Esophagus (tissue), 2 donors: ENCODE data around the gene CRELD2. TPM values are rescaled to one million over a fixed set of nuclear protein-coding genes. Genes with fewer than 3 reads are reported as not detected.

Experiments used
- H3K27ac ChIP-seq, 2 donors: one replicate each; pipeline ENCODE4 v1.5.1; 2013; ENCODE audit warnings: low read depth in 2 of 2, mild to moderate bottlenecking in 2 of 2, inconsistent platforms in 1 of 2, low read length in 1 of 2, moderate library complexity in 1 of 2
- H3K27me3 ChIP-seq, 2 donors: one replicate each; pipeline ENCODE4 v1.6.1; 2013; ENCODE audit warnings: low read length in 2 of 2, control low read depth in 1 of 2, mild to moderate bottlenecking in 1 of 2; ENCODE audit not compliant: insufficient read depth in 2 of 2, control insufficient read depth in 1 of 2
- H3K36me3 ChIP-seq, 2 donors: one replicate each; pipeline ENCODE4 v1.6.1; 2013; ENCODE audit warnings: low read length in 1 of 2; ENCODE audit not compliant: control insufficient read depth in 2 of 2, insufficient read depth in 2 of 2
- H3K4me1 ChIP-seq, 2 donors: one replicate each; pipeline ENCODE4 v1.6.1; 2013; ENCODE audit warnings: low read length in 1 of 2; ENCODE audit not compliant: control insufficient read depth in 2 of 2, insufficient read depth in 2 of 2
- H3K4me3 ChIP-seq, 2 donors: one replicate each; pipeline ENCODE4 v1.5.1; 2013; ENCODE audit warnings: low read length in 2 of 2, mild to moderate bottlenecking in 2 of 2, low read depth in 1 of 2, moderate library complexity in 1 of 2
- H3K9me3 ChIP-seq, 2 donors: one replicate each; pipeline ENCODE4 v1.6.1; 2013; ENCODE audit warnings: mild to moderate bottlenecking in 2 of 2, low read depth in 1 of 2, low read length in 1 of 2, moderate library complexity in 1 of 2; ENCODE audit not compliant: control insufficient read depth in 2 of 2, insufficient read depth in 1 of 2
- WGBS, 2 donors: extraction: QIAGEN DNeasy Blood & Tissue Kit; methylation state at CpG; one replicate each; pipeline ENCODE4 v1.1.7; 2013; 5-methylcytosine and 5-hydroxymethylcytosine counted together
- polyA plus RNA-seq, 2 donors: library from polyadenylated mRNA; stranded (reverse); fragments of 200-250 nt; gene quantifications; one replicate each; pipeline ENCODE4 v1.2.3, GENCODE V29; 2013
- donor health status: healthy with polysubstance abuse.
- donor health status: Bipolar disorder and iron deficiency.

The CRELD2 gene
- polyA plus RNA-seq: 10 to 100 TPM; 16.1 to 31.2 TPM

GRCh38 chr22:49917974-49918910 lies at the start of gene CRELD2, which contains the start of gene ALG12:
Gene CRELD2, plus strand, starts transcription at chr22:49918634. Its CDS starts 136 bp downstream, at chr22:49918770.
Gene ALG12, minus strand, starts transcription at chr22:49918438. Its CDS starts 4,673 bp downstream, at chr22:49913765.
- Histone ChIP-seq H3K4me3 (peak within 1 kb of the TSS; percentile 55 to 78), H3K36me3 (peaks cover 0 to 16% of the 10 kb centered on the region in 2 donors), H3K4me1 (peaks cover 5 to 12% of the 10 kb centered on the region in 2 donors), H3K27me3 (no peaks in the 10 kb centered on the region), H3K27ac (peak within 1 kb of the TSS; percentile 92 to 94), H3K9me3 (peaks cover 0 to 4% of the 10 kb centered on the region in 2 donors)
- 0 to 1% methylated on average over 70 to 103 of the region's 103 CpGs for WGBS, 2 donors

- 91 to 92% methylated on average over 17 of the region's 17 CpGs for WGBS, 2 donors
- H3K9me3 ChIP-seq: peaks cover 0 to 3% of the 10 kb centered on the region in 2 donors
These were observed 49.2 kb upstream of the CRELD2 start for GRCh38 chr22:49869086-49869830.

GRCh38 chr22:49869845-49870712 lies 48.4 kb upstream of the CRELD2 start:
- H3K36me3 ChIP-seq: peaks cover 2% of the 10 kb centered on the region in 2 donors
- WGBS, 2 donors: 86 to 90% methylated on average over 13 to 14 of the region's 14 CpGs

More at GRCh38 chr22:49869086-49869830, 49.2 kb upstream of the CRELD2 start:
- no peak overlapping the region for H3K27ac ChIP-seq
- no peak overlapping the region for H3K4me3 ChIP-seq
- H3K4me1 ChIP-seq: no peaks in the 10 kb centered on the region
- no peaks in the 10 kb centered on the region for H3K27me3 ChIP-seq
- peaks cover 2 to 4% of the 10 kb centered on the region in 2 donors for H3K36me3 ChIP-seq

GRCh38 chr22:49871482-49871881 lies 47.0 kb upstream of the CRELD2 start:
- Histone ChIP-seq H3K36me3 (peaks cover 2% of the 10 kb centered on the region in 2 donors), H3K9me3 (peaks cover 0 to 3% of the 10 kb centered on the region in 2 donors), H3K4me1 (no peaks in the 10 kb centered on the region), H3K4me3 (no peak overlapping the region), H3K27me3 (no peaks in the 10 kb centered on the region), H3K27ac (no peak overlapping the region)
- 96% methylated on average over 4 of the region's 4 CpGs for WGBS, 2 donors

More at GRCh38 chr22:49869845-49870712, 48.4 kb upstream of the CRELD2 start:
- no peak overlapping the region for H3K27ac ChIP-seq
- no peaks in the 10 kb centered on the region for H3K4me1 ChIP-seq
- peaks cover 0 to 3% of the 10 kb centered on the region in 2 donors for H3K9me3 ChIP-seq
- no peaks in the 10 kb centered on the region for H3K27me3 ChIP-seq
- H3K4me3 ChIP-seq: no peak overlapping the region

- no peak overlapping the region for H3K27ac ChIP-seq
- H3K4me3 ChIP-seq: no peak overlapping the region
- WGBS, 2 donors: 94 to 95% methylated on average over 7 of the region's 7 CpGs
- no peaks in the 10 kb centered on the region for H3K27me3 ChIP-seq
- H3K9me3 ChIP-seq: peaks cover 0 to 3% of the 10 kb centered on the region in 2 donors
- no peaks in the 10 kb centered on the region for H3K4me1 ChIP-seq
- H3K36me3 ChIP-seq: peaks cover 2% of the 10 kb centered on the region in 2 donors
These were observed 46.1 kb upstream of the CRELD2 start for GRCh38 chr22:49872347-49872746.

- no peaks in the 10 kb centered on the region for H3K27me3 ChIP-seq
- WGBS, 2 donors: 85 to 88% methylated on average over 16 of the region's 16 CpGs
- no peaks in the 10 kb centered on the region for H3K4me1 ChIP-seq
- H3K36me3 ChIP-seq: peaks cover 2 to 4% of the 10 kb centered on the region in 2 donors
- no peak overlapping the region for H3K27ac ChIP-seq
- peaks cover 0 to 3% of the 10 kb centered on the region in 2 donors for H3K9me3 ChIP-seq
- H3K4me3 ChIP-seq: no peak overlapping the region
These were observed 45.0 kb upstream of the CRELD2 start for GRCh38 chr22:49873228-49873940.

GRCh38 chr22:49877642-49878041 lies 40.8 kb upstream of the CRELD2 start:
- H3K9me3 ChIP-seq: no peaks in the 10 kb centered on the region
- H3K27ac ChIP-seq: no peak overlapping the region
- WGBS, 2 donors: 97% methylated on average over 7 of the region's 7 CpGs
- H3K36me3 ChIP-seq: peaks cover 0 to 4% of the 10 kb centered on the region in 2 donors
- no peaks in the 10 kb centered on the region for H3K4me1 ChIP-seq
- no peak overlapping the region for H3K4me3 ChIP-seq
- no peaks in the 10 kb centered on the region for H3K27me3 ChIP-seq

GRCh38 chr22:49878206-49878605 lies 40.2 kb upstream of the CRELD2 start:
- H3K9me3 ChIP-seq: no peaks in the 10 kb centered on the region

More at GRCh38 chr22:49878206-49878605, 40.2 kb upstream of the CRELD2 start:
- 98% methylated on average over 8 of the region's 8 CpGs for WGBS, 2 donors
- Histone ChIP-seq H3K36me3 (peaks cover 0 to 4% of the 10 kb centered on the region in 2 donors), H3K4me1 (no peaks in the 10 kb centered on the region), H3K27ac (no peak overlapping the region), H3K27me3 (no peaks in the 10 kb centered on the region), H3K4me3 (no peak overlapping the region)
